ENCODE results near the gene MDFIC. TPM values are rescaled to one million over a fixed set of nuclear protein-coding genes. Genes with fewer than 3 reads are reported as not detected.

MDFIC gene
- total and polyA plus RNA-seq, 2 donors from 2014 or later, result 9.8 to 32.9 TPM

GRCh38 chr7:115056019-115056418 is 134.1 kb downstream of the MDFIC start:
- Histone ChIP-seq H3K27me3 (ENCODE audit: control insufficient read depth, insufficient read depth, low read length) (no peaks in the 10 kb centered on the region), H3K9me3 (ENCODE audit: control insufficient read depth in 2 of 3, insufficient read depth in 1 of 3, low read length in 3 of 3) (no peaks in the 10 kb centered on the region), H3K4me1 (ENCODE audit: control insufficient read depth in 2 of 3, insufficient read depth in 2 of 3, low read depth in 1 of 3, low read length in 3 of 3) (peaks cover 0 to 4% (median 0%) of the 10 kb centered on the region in 3 donors), H3K4me3 (ENCODE audit: low read length in 3 of 3) (no peak overlapping the region), H3K27ac (ENCODE audit: low read depth in 2 of 2, low read length in 2 of 2) (no peak overlapping the region), H3K9ac (ENCODE audit: low read length in 3 of 3) (no peak overlapping the region), H3K36me3 (ENCODE audit: control insufficient read depth in 2 of 3, insufficient read depth in 3 of 3, low read length in 3 of 3) (no peaks in the 10 kb centered on the region)
- FAIRE-seq, result no peak
- no peak for TF ChIP-seq CTCF (IDR thresholded peaks at IDR 0.05; ENCODE audit: borderline replicate concordance, extremely low read depth, insufficient read depth)
- DNase-seq, result no peak
- intact Hi-C loops (cut with DNase I), result no loop called here

- Histone ChIP-seq H3K27ac (ENCODE audit: low read depth in 2 of 2, low read length in 2 of 2) (no peak overlapping the region), H3K4me1 (ENCODE audit: control insufficient read depth in 2 of 3, insufficient read depth in 2 of 3, low read depth in 1 of 3, low read length in 3 of 3) (peaks cover 0 to 4% (median 0%) of the 10 kb centered on the region in 3 donors), H3K36me3 (ENCODE audit: control insufficient read depth in 2 of 3, insufficient read depth in 3 of 3, low read length in 3 of 3) (no peaks in the 10 kb centered on the region), H3K4me3 (ENCODE audit: low read length in 3 of 3) (no peak overlapping the region), H3K9me3 (ENCODE audit: control insufficient read depth in 2 of 3, insufficient read depth in 1 of 3, low read length in 3 of 3) (no peaks in the 10 kb centered on the region), H3K27me3 (ENCODE audit: control insufficient read depth, insufficient read depth, low read length) (no peaks in the 10 kb centered on the region), H3K9ac (ENCODE audit: low read length in 3 of 3) (no peak overlapping the region)
- DNase-seq (no peak), FAIRE-seq (no peak)
- intact Hi-C loops (cut with DNase I), result no loop called here
- no peak for TF ChIP-seq CTCF (IDR thresholded peaks at IDR 0.05; ENCODE audit: borderline replicate concordance, extremely low read depth, insufficient read depth)
Measured at GRCh38 chr7:115058726-115059125, 136.8 kb downstream of the MDFIC start.

GRCh38 chr7:115059321-115059720 is 137.4 kb downstream of the MDFIC start:
- TF ChIP-seq CTCF (IDR thresholded peaks at IDR 0.05; ENCODE audit: borderline replicate concordance, extremely low read depth, insufficient read depth), result no peak
- DNase-seq (peak in 2 of 5 donors; percentile 37 to 49), FAIRE-seq (no peak)
- H3K36me3 ChIP-seq (ENCODE audit: control insufficient read depth in 2 of 3, insufficient read depth in 3 of 3, low read length in 3 of 3), result no peaks in the 10 kb centered on the region
- H3K4me1 ChIP-seq (ENCODE audit: control insufficient read depth in 2 of 3, insufficient read depth in 2 of 3, low read depth in 1 of 3, low read length in 3 of 3), result peaks cover 0 to 4% (median 0%) of the 10 kb centered on the region in 3 donors
- intact Hi-C loops (cut with DNase I), result no loop called here
- H3K4me3 ChIP-seq (ENCODE audit: low read length in 3 of 3), result no peak overlapping the region
- H3K27ac ChIP-seq (ENCODE audit: low read depth in 2 of 2, low read length in 2 of 2), result peak overlapping the region in 1 of 2 donors; percentile 29
- no peaks in the 10 kb centered on the region for H3K9me3 ChIP-seq (ENCODE audit: control insufficient read depth in 2 of 3, insufficient read depth in 1 of 3, low read length in 3 of 3)
- H3K27me3 ChIP-seq (ENCODE audit: control insufficient read depth, insufficient read depth, low read length), result no peaks in the 10 kb centered on the region
- no peak overlapping the region for H3K9ac ChIP-seq (ENCODE audit: low read length in 3 of 3)
